A549 (cell line): ENCODE results near the gene SUSD1. TPM values are rescaled to one million over a fixed set of nuclear protein-coding genes. Genes with fewer than 3 reads are reported as not detected.
A peak's percentile ranks its signal among the peaks of the same experiment; 100 is the strongest.

ENCODE experiments used
- ATAC-seq, 2 experiments: fragments of 200-7000 bp in 1 of 2; fragments of >200 bp in 1 of 2; cut with Nextera tagmentation in 1 of 2; cut with Tn5 transposase in 1 of 2; 3 replicates each; pipeline versions ENCODE4 v1.8.0 to v1.9.1; 2018 to 2020; ENCODE audit warnings: mild to moderate bottlenecking in 1 of 2, moderate library complexity in 1 of 2
- CTCF ChIA-PET: fragments of 300-600 bp; sonication (Branson Sonifier 250); formaldehyde crosslinking; extraction: SDS; loops from one replicate; lab custom pipeline; 2021; ENCODE audit warnings: antibody characterized with exemption, inconsistent platforms; lab: Yijun Ruan, JAX
- POLR2A ChIA-PET: fragments of 350-600 bp; formaldehyde crosslinking; extraction: SDS; loops from one replicate; lab custom pipeline; 2021; ENCODE audit warnings: antibody characterized with exemption, inconsistent platforms; lab: Yijun Ruan, JAX
- DNase-seq, 2 experiments: peaks; one replicate each; pipeline versions ENCODE4 v3.0.0 to v3.0.0-alpha.2; 2011 to 2016; ENCODE audit warnings: low read depth in 1 of 2, low spot score in 1 of 2
- FAIRE-seq: peaks from 2 replicates; lab custom pipeline; 2011; peaks lifted over from hg19 to GRCh38; lab: Jason Lieb, UNC
- H3K27ac ChIP-seq, 2 experiments: fragments of >200 bp; sonication (Bioruptor Twin); formaldehyde crosslinking; 3 replicates each; pipeline ENCODE4 v1.5.1; 2016 to 2017
- H3K4me1 ChIP-seq: fragments of >200 bp; sonication (Bioruptor Twin); formaldehyde crosslinking; 3 replicates; pipeline ENCODE4 v1.6.1; 2016
- H3K4me2 ChIP-seq: fragments of >200 bp; sonication (Bioruptor Twin); formaldehyde crosslinking; 3 replicates; pipeline ENCODE4 v1.6.1; 2016
- H3K4me3 ChIP-seq: fragments of >200 bp; sonication (Bioruptor Twin); formaldehyde crosslinking; 3 replicates; pipeline ENCODE4 v1.5.1; 2016
- H3K9me3 ChIP-seq: fragments of >200 bp; sonication (Bioruptor Twin); formaldehyde crosslinking; 3 replicates; pipeline ENCODE4 v1.6.1; 2016
- BHLHE40 ChIP-seq: IDR thresholded peaks from 2 replicates; pipeline ENCODE4 v1.6.1; 2012; ENCODE audit warnings: low read depth, low read length, inconsistent platforms
- CBX8 ChIP-seq: fragments of 200-600 bp; sonication (generic); IDR thresholded peaks from 2 replicates; pipeline ENCODE4 v1.6.1; 2016
- CHD2 ChIP-seq: fragments of 150-350 bp; IDR thresholded peaks from 2 replicates; pipeline ENCODE4 v1.6.1; 2014; ENCODE audit warnings: low read length; ENCODE audit not compliant: partially characterized antibody
- EHMT2 ChIP-seq: fragments of 200-600 bp; sonication (generic); IDR thresholded peaks from 2 replicates; pipeline ENCODE4 v1.6.1; 2016; ENCODE audit warnings: antibody characterized with exemption, low read depth, mild to moderate bottlenecking, moderate library complexity
- EP300 ChIP-seq, 2 experiments: fragments of >200 bp; sonication (Bioruptor Twin); formaldehyde crosslinking; IDR thresholded peaks; 2 replicates in 1 of 2; 3 replicates in 1 of 2; pipeline ENCODE4 v1.6.1; 2016 to 2017
- ESRRA ChIP-seq: fragments of 150-350 bp; IDR thresholded peaks from 2 replicates; pipeline ENCODE4 v1.6.1; 2014; ENCODE audit warnings: mild to moderate bottlenecking, low read length, borderline replicate concordance
- FOSB ChIP-seq: fragments of 250-450 bp; sonication (Bioruptor Pico); IDR thresholded peaks from 2 replicates; pipeline ENCODE4 v1.5.0; 2020; ENCODE audit warnings: mild to moderate bottlenecking, moderate library complexity
- FOXS1 ChIP-seq: fragments of 250-450 bp; sonication (Bioruptor Pico); IDR thresholded peaks from 2 replicates; pipeline ENCODE4 v1.5.0; 2020; ENCODE audit warnings: mild to moderate bottlenecking, moderate library complexity
- GATA3 ChIP-seq: IDR thresholded peaks from 2 replicates; pipeline ENCODE4 v1.6.1; 2012; ENCODE audit warnings: borderline replicate concordance
- HEYL ChIP-seq: fragments of 250-450 bp; sonication (Bioruptor Pico); IDR thresholded peaks from 2 replicates; pipeline ENCODE4 v1.8.0; 2021; ENCODE audit warnings: mild to moderate bottlenecking, moderate library complexity
- HOXB13 ChIP-seq: fragments of 250-450 bp; sonication (Bioruptor Pico); IDR thresholded peaks from 2 replicates; pipeline ENCODE4 v1.5.0; 2020; ENCODE audit warnings: low read depth, mild to moderate bottlenecking, moderate library complexity
- HOXB5 ChIP-seq: fragments of 250-450 bp; sonication (Bioruptor Pico); IDR thresholded peaks from 2 replicates; pipeline ENCODE4 v1.5.0; 2020; ENCODE audit warnings: mild to moderate bottlenecking, moderate library complexity
- JUNB ChIP-seq: fragments of >200 bp; sonication (Bioruptor Twin); formaldehyde crosslinking; IDR thresholded peaks from 2 replicates; pipeline ENCODE4 v1.6.1; 2016
- MAZ ChIP-seq: fragments of 150-350 bp; IDR thresholded peaks from 2 replicates; pipeline ENCODE4 v1.6.1; 2014; ENCODE audit warnings: antibody characterized with exemption, low read depth, low read length, borderline replicate concordance
- NFE2L2 ChIP-seq: fragments of 150-350 bp; conservative IDR thresholded peaks from 2 replicates; pipeline ENCODE4 v1.6.1; 2014; ENCODE audit warnings: low read length
- NR3C1 ChIP-seq: fragments of >200 bp; sonication (Bioruptor Twin); formaldehyde crosslinking; IDR thresholded peaks from 3 replicates; pipeline ENCODE4 v1.6.1; 2017
- RAD21 ChIP-seq, 2 experiments: fragments of >200 bp in 1 of 2; sonication (Bioruptor Twin) in 1 of 2; formaldehyde crosslinking in 1 of 2; IDR thresholded peaks in 1 of 2; conservative IDR thresholded peaks in 1 of 2; 2 replicates in 1 of 2; 3 replicates in 1 of 2; pipeline ENCODE4 v1.6.1; 2012 to 2018; ENCODE audit warnings: inconsistent platforms in 1 of 2
- RARB ChIP-seq: fragments of 250-450 bp; sonication (Bioruptor Pico); IDR thresholded peaks from 2 replicates; pipeline ENCODE4 v1.8.0; 2021; ENCODE audit warnings: mild to moderate bottlenecking, moderate library complexity
- SMC3 ChIP-seq: fragments of >200 bp; sonication (Bioruptor Twin); formaldehyde crosslinking; IDR thresholded peaks from 3 replicates; pipeline ENCODE4 v1.6.1; 2018; ENCODE audit warnings: inconsistent platforms
- SREBF2 ChIP-seq: fragments of 450-650 bp; IDR thresholded peaks from 2 replicates; pipeline ENCODE4 v1.6.1; 2014; ENCODE audit warnings: mild to moderate bottlenecking, moderate library complexity
- TFCP2L1 ChIP-seq: fragments of 250-450 bp; sonication (Bioruptor Pico); IDR thresholded peaks from 2 replicates; pipeline ENCODE4 v1.5.0; 2021; ENCODE audit warnings: mild to moderate bottlenecking
- TP53 ChIP-seq: fragments of 250-450 bp; sonication (Bioruptor Pico); IDR thresholded peaks from 2 replicates; pipeline ENCODE4 v1.5.0; 2021; ENCODE audit warnings: mild to moderate bottlenecking, moderate library complexity
- ZFP36 ChIP-seq: fragments of 450-650 bp; IDR thresholded peaks from 2 replicates; pipeline ENCODE4 v1.6.1; 2014; ENCODE audit warnings: borderline replicate concordance; ENCODE audit not compliant: partially characterized antibody
- ZNF302 ChIP-seq: fragments of 250-450 bp; sonication (Bioruptor Pico); IDR thresholded peaks from 2 replicates; pipeline ENCODE4 v1.9.0; 2021; ENCODE audit warnings: inconsistent platforms, mild to moderate bottlenecking, moderate library complexity
- WGBS: methylation state at CpG from one replicate; pipeline ENCODE4 v1.1.6; 2017; ENCODE audit errors: missing lambda C conversion rate; 5-methylcytosine and 5-hydroxymethylcytosine counted together
- polyA plus RNA-seq, 4 experiments: library from polyadenylated mRNA; depleted of rRNA in 3 of 4; stranded (reverse); fragments of >200 nt; fragmentation: RNase III in 1 of 4; extraction: RNeasy Plus Mini Kit Qiagen cat#74134 plus additional on column Dnase treatment in 1 of 4; gene quantifications; 2 replicates in 3 of 4; 3 replicates in 1 of 4; pipeline ENCODE4 v1.2.3, GENCODE V29; 2011 to 2017
- TF ChIP-seq, protein P1 (sequence below): fragments of >200 bp; sonication (Bioruptor Twin); formaldehyde crosslinking; IDR thresholded peaks from 3 replicates; pipeline ENCODE4 v1.6.1; 2016

SUSD1 gene
- polyA plus RNA-seq, 2 of the 4 experiments (the other 2 are of a cell fraction): 15.7 to 18.6 TPM

DNA sequence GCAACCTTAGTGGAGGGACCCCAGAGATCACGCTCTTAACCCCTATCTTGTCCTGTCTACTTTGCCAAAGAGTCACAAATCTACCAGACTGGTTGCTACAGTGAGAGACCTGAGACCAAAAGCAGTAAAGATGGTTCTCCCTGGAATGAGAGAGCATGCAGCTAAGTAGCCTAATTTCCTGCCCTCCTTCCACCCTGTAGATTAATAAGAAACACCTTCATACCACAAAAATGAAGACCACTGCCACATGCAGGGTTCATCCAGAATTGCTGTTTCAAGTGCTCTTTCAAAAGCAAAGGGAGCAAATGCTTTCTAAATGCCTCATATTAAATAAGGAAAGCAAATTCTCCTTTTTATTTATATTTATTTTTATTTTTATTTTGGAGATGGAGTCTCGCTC is 159.4 kb downstream of the SUSD1 start:
- POLR2A ChIA-PET: no interaction called here
- 100% methylated on average over 2 of the region's 2 CpGs for WGBS
- TF ChIP-seq FOXS1 (CRISPR knock-in tag): no peak
- no peak for TF ChIP-seq ESRRA
- no peak for TF ChIP-seq CHD2
- TF ChIP-seq HEYL (CRISPR knock-in tag): no peak
- no peak for TF ChIP-seq JUNB
- TF ChIP-seq TFCP2L1 (CRISPR knock-in tag): no peak
- TF ChIP-seq RAD21 (conservative IDR thresholded peaks at IDR 0.05 in 1 of 2, IDR thresholded peaks at IDR 0.05 in 1 of 2): no peak
- no peak for TF ChIP-seq ZNF302 (CRISPR knock-in tag)
- TF ChIP-seq ZFP36: no peak
- DNase-seq (no peak), ATAC-seq (no peak), FAIRE-seq (no peak)
- H3K4me1 ChIP-seq: peaks cover 40% of the 10 kb centered on the region
- H3K9me3 ChIP-seq: no peaks in the 10 kb centered on the region
- CTCF ChIA-PET: no interaction called here
- peak overlapping the region; percentile 53 to 91; a peak in 4 of 6 replicates for H3K27ac ChIP-seq
- no peak overlapping the region for H3K4me3 ChIP-seq
- no peak overlapping the region for H3K4me2 ChIP-seq

DNA sequence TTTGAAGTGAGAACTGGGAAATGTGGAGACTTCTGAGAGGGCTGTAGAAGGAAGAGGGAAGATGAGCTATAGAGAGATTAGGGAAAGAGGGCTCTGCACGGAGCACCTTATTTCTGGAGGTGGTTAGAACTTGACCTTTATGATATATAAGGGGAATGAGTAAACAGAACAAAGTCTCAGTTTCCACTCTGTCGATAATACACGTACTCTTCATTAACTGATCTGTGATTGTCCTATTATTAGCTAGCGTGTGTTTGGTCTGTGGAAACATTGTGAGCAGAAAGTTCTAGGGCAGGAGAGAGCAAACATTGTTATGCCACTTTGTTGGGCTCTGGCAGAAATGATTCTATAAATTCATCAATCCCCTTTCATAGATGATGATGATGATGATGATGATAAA is 159.9 kb downstream of the SUSD1 start:
- TF ChIP-seq, protein P1, sequence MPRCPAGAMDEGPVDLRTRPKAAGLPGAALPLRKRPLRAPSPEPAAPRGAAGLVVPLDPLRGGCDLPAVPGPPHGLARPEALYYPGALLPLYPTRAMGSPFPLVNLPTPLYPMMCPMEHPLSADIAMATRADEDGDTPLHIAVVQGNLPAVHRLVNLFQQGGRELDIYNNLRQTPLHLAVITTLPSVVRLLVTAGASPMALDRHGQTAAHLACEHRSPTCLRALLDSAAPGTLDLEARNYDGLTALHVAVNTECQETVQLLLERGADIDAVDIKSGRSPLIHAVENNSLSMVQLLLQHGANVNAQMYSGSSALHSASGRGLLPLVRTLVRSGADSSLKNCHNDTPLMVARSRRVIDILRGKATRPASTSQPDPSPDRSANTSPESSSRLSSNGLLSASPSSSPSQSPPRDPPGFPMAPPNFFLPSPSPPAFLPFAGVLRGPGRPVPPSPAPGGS: no peak
- TF ChIP-seq, all 56 proteins: peak for 0
- POLR2A ChIA-PET: interaction anchor here (1.7 kb wide), 1 partner anchor 119 kb away, joined by 5 read pairs; the partner anchor contains the start of gene UGCG
- Histone ChIP-seq H3K9me3 (no peaks in the 10 kb centered on the region), H3K4me3 (no peak overlapping the region), H3K4me1 (peaks cover 43% of the 10 kb centered on the region), H3K27ac (peak overlapping the region; percentile 91; a peak in 4 of 6 replicates), H3K4me2 (no peak overlapping the region)
- no peak for FAIRE-seq
- WGBS: 90% methylated on average over 4 of the region's 4 CpGs
- no peak for ATAC-seq
- CTCF ChIA-PET: no interaction called here
- DNase-seq: no peak

DNA sequence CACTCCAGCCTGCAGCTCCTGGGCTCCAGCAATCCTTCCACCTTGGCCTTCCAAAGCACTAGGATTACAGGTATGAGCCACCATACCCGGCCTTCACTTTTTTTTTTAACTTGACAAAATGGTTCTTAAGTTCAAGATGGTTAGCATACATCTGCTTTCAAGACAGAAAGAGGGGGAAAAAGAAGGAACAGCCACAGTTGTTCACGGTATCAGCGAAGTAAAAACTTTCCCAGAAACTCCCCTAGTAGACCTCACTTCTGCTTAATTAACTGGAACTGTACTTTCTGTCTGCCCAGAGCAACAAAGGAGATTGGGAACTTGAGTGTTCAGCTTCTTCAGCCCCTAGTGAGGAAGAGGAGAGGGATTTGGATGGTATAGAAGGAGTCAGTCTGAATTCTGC is 161.8 kb downstream of the SUSD1 start:
- DNase-seq (no peak), ATAC-seq (no peak), FAIRE-seq (no peak)
- Histone ChIP-seq H3K4me3 (no peak overlapping the region), H3K9me3 (no peaks in the 10 kb centered on the region), H3K4me1 (peaks cover 38% of the 10 kb centered on the region), H3K27ac (peak overlapping the region; percentile 91), H3K4me2 (peak overlapping the region; percentile 74; the same call in 2 of the 3 replicates)
- POLR2A ChIA-PET: interaction anchor here (1.7 kb wide), 1 partner anchor 117 kb away, joined by 5 read pairs; the partner anchor contains the start of gene UGCG
- 76% methylated on average over 3 of the region's 3 CpGs for WGBS
- CTCF ChIA-PET: interaction anchor here (0.6 to 3.7 kb wide), 4 partner anchors 9 to 128 kb away, joined by 3 to 20 read pairs (median 6); no protein-coding TSS in a partner anchor
- TF ChIP-seq HOXB13 (CRISPR knock-in tag) (no peak), SREBF2 (no peak), FOSB (CRISPR knock-in tag) (no peak), MAZ (no peak), TP53 (no peak), GATA3 (no peak), NFE2L2 (no peak), ZNF302 (CRISPR knock-in tag) (no peak), SMC3 (no peak), EHMT2 (no peak), CBX8 (no peak), NR3C1 (no peak), HOXB5 (CRISPR knock-in tag) (no peak), HEYL (CRISPR knock-in tag) (no peak), RARB (CRISPR knock-in tag) (no peak), BHLHE40 (no peak), CHD2 (no peak), FOXS1 (CRISPR knock-in tag) (no peak), EP300 (IDR thresholded peaks at IDR 0.05) (no peak)
